Mesendoderm (in vitro differentiated cells): ENCODE data around the gene DDC.

Experiments
- DNase-seq: peaks from one replicate; pipeline ENCODE4 v3.0.0; 2013
- H2AK5ac ChIP-seq: 2 replicates; pipeline ENCODE4 v1.6.1; 2013; ENCODE audit warnings: low read length, inconsistent platforms
- H2BK120ac ChIP-seq: 2 replicates; pipeline ENCODE4 v1.6.1; 2013; ENCODE audit warnings: low read depth, mild to moderate bottlenecking, low read length, moderate library complexity, mixed read lengths
- H2BK15ac ChIP-seq: replicated peaks from 2 replicates; pipeline ENCODE4 v1.6.1; 2013; ENCODE audit warnings: low read depth, mild to moderate bottlenecking, moderate library complexity
- H2BK5ac ChIP-seq: 2 replicates; pipeline ENCODE4 v1.6.1; 2013; ENCODE audit warnings: low read length, inconsistent platforms
- H3K18ac ChIP-seq: 2 replicates; pipeline ENCODE4 v1.6.1; 2013; ENCODE audit warnings: mild to moderate bottlenecking, low read length, mixed read lengths
- H3K23ac ChIP-seq: one replicate; pipeline ENCODE4 v1.6.1; 2013; ENCODE audit warnings: low read length
- H3K27ac ChIP-seq: 2 replicates; pipeline ENCODE4 v1.5.1; 2013; ENCODE audit warnings: low read depth, mild to moderate bottlenecking, inconsistent platforms, low read length, moderate library complexity
- H3K27me3 ChIP-seq: 2 replicates; pipeline ENCODE4 v1.6.1; 2013; ENCODE audit warnings: low read length, control low read depth, mild to moderate bottlenecking, inconsistent platforms; ENCODE audit not compliant: insufficient read depth, poor library complexity
- H3K36me3 ChIP-seq: 2 replicates; pipeline ENCODE4 v1.6.1; 2013; ENCODE audit warnings: low read length, inconsistent platforms; ENCODE audit not compliant: control insufficient read depth, insufficient read depth
- H3K4ac ChIP-seq: one replicate; pipeline ENCODE4 v1.6.1; 2013; ENCODE audit warnings: low read depth, mild to moderate bottlenecking, low read length, moderate library complexity
- H3K4me1 ChIP-seq: 2 replicates; pipeline ENCODE4 v1.6.1; 2013; ENCODE audit warnings: low read depth, low read length, inconsistent platforms; ENCODE audit not compliant: control insufficient read depth
- H3K4me2 ChIP-seq: 2 replicates; pipeline ENCODE4 v1.6.1; 2013; ENCODE audit warnings: low read length
- H3K4me3 ChIP-seq: 2 replicates; pipeline ENCODE4 v1.5.1; 2013; ENCODE audit warnings: mild to moderate bottlenecking, low read length
- H3K56ac ChIP-seq: one replicate; pipeline ENCODE4 v1.6.1; 2013; ENCODE audit warnings: low read length
- H3K79me1 ChIP-seq: 2 replicates; pipeline ENCODE4 v1.6.1; 2013; ENCODE audit warnings: low read length, inconsistent platforms
- H3K79me2 ChIP-seq: 2 replicates; pipeline ENCODE4 v1.6.1; 2013; ENCODE audit warnings: mild to moderate bottlenecking, low read length; ENCODE audit not compliant: control insufficient read depth, insufficient read depth
- H3K9ac ChIP-seq: 2 replicates; pipeline ENCODE4 v1.6.1; 2013; ENCODE audit warnings: low read length, inconsistent platforms
- H4K5ac ChIP-seq: one replicate; pipeline ENCODE4 v1.6.1; 2013; ENCODE audit warnings: low read length
- H4K8ac ChIP-seq: one replicate; pipeline ENCODE4 v1.6.1; 2013; ENCODE audit warnings: low read depth, mild to moderate bottlenecking, control low read depth, low read length, moderate library complexity
- WGBS: extraction: QIAGEN DNeasy Blood & Tissue Kit; methylation state at CpG from one replicate; pipeline ENCODE4 v1.1.7; 2013; ENCODE audit warnings: low lambda C conversion rate, missing lambda C conversion rate; ENCODE audit not compliant: insufficient coverage; ENCODE audit errors: extremely low coverage; 5-methylcytosine and 5-hydroxymethylcytosine counted together

The DDC gene

DNA sequence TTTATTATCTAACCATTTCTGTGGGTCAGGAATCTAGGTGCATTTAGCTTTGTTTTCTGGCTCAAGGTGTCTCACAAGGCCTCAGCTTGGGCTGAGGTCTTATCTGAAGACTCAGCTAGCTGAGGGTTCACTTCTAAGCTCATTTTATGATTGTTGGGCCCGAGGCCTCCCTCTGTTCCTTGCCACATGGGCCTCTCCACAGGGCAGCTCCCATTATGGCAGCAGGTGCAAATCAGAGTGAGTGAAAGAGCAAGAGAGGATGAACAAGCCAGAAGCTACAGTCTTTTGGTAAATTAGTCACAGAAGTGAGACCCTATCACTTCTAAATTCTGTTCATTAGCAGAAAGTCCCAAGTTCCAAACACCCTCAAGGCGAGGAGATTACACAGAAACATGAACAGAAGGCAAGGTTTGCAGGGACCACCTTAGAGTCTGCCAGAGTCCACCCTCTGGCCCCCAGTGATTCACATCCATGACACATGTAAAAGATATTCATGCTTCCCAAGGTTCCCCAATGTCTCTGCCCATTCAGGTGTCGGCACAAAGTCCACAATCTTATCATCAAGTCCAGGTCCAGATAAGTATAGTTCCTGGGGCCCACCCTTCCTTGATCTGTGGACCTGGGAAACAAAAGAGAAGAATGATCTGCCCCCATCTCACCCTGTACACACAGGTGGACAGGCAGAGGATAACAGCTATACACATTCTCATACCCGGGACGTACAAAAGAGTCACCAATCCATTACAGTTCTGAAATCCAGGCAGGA, 138.7 kb downstream of the DDC start:
- no peak overlapping the region for H4K5ac ChIP-seq
- H3K4ac ChIP-seq = no peak overlapping the region
- no peak overlapping the region for H3K4me3 ChIP-seq
- H2BK15ac ChIP-seq = no peak overlapping the region
- H3K4me1 ChIP-seq = no peaks in the 10 kb centered on the region
- no peak overlapping the region for H3K18ac ChIP-seq
- H3K9ac ChIP-seq = no peak overlapping the region
- no peaks in the 10 kb centered on the region for H3K79me2 ChIP-seq
- H2BK120ac ChIP-seq = no peak overlapping the region
- H3K79me1 ChIP-seq = no peaks in the 10 kb centered on the region
- no peaks in the 10 kb centered on the region for H3K36me3 ChIP-seq
- no peak overlapping the region for H2AK5ac ChIP-seq
- H3K4me2 ChIP-seq = no peak overlapping the region
- no peak overlapping the region for H3K23ac ChIP-seq
- no peak overlapping the region for H2BK5ac ChIP-seq
- H3K27ac ChIP-seq = no peak overlapping the region
- H3K27me3 ChIP-seq = no peaks in the 10 kb centered on the region
- H4K8ac ChIP-seq = no peak overlapping the region
- WGBS = no CpG with 5 or more reads among the region's 5 CpGs
- no peak for DNase-seq
- H3K56ac ChIP-seq = no peak overlapping the region

DNA sequence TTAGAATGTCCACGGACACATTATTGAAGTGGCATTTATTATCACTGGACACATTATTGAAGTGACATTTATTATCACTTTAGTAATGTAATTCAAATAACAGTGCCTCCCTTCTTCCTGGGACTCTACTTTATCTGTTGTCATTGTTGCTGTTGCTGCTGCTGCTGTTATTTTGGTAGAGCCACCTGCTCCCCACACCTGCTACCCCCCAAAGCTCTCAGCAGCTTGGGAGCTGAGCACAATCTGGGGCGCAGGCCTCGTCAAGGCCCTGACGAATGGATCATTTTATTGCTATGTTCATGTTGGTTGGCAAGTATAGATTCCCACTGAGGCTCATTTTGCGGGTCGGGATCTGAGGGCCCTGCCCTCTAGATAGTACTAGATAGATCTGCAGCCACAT, 139.9 kb downstream of the DDC start:
- Histone ChIP-seq H3K4me2 (no peak overlapping the region), H3K23ac (no peak overlapping the region), H3K4ac (no peak overlapping the region), H3K27me3 (no peaks in the 10 kb centered on the region), H3K4me1 (no peaks in the 10 kb centered on the region), H2BK120ac (no peak overlapping the region), H2AK5ac (no peak overlapping the region), H3K9ac (no peak overlapping the region), H3K4me3 (no peak overlapping the region), H4K8ac (no peak overlapping the region), H3K56ac (no peak overlapping the region), H3K27ac (no peak overlapping the region), H2BK5ac (no peak overlapping the region), H3K36me3 (no peaks in the 10 kb centered on the region), H3K18ac (no peak overlapping the region), H2BK15ac (no peak overlapping the region), H3K79me1 (no peaks in the 10 kb centered on the region), H3K79me2 (no peaks in the 10 kb centered on the region), H4K5ac (no peak overlapping the region)
- WGBS = no CpG with 5 or more reads among the region's 6 CpGs
- DNase-seq = no peak

GRCh38 chr7:50423860-50424259, 141.3 kb downstream of the DDC start:
- H3K79me1 ChIP-seq = no peaks in the 10 kb centered on the region
- H3K27ac ChIP-seq = no peak overlapping the region
- no CpG with 5 or more reads among the region's 4 CpGs for WGBS
- no peak overlapping the region for H3K4me2 ChIP-seq
- no peaks in the 10 kb centered on the region for H3K27me3 ChIP-seq
- H3K4ac ChIP-seq = no peak overlapping the region
- H3K18ac ChIP-seq = no peak overlapping the region
- no peak overlapping the region for H3K4me3 ChIP-seq
- no peaks in the 10 kb centered on the region for H3K36me3 ChIP-seq
- H4K5ac ChIP-seq = no peak overlapping the region
- H3K56ac ChIP-seq = no peak overlapping the region
- H3K9ac ChIP-seq = no peak overlapping the region
- no peaks in the 10 kb centered on the region for H3K4me1 ChIP-seq
- no peak overlapping the region for H2BK5ac ChIP-seq
- no peak for DNase-seq
- H4K8ac ChIP-seq = no peak overlapping the region
- H2BK15ac ChIP-seq = no peak overlapping the region
- H3K23ac ChIP-seq = no peak overlapping the region
- no peak overlapping the region for H2BK120ac ChIP-seq
- no peaks in the 10 kb centered on the region for H3K79me2 ChIP-seq
- H2AK5ac ChIP-seq = no peak overlapping the region

GRCh38 chr7:50422858-50423257, 142.3 kb downstream of the DDC start:
- Histone ChIP-seq H2BK15ac (no peak overlapping the region), H3K23ac (no peak overlapping the region), H3K4me1 (no peaks in the 10 kb centered on the region)

GRCh38 chr7:50421043-50421442, 144.2 kb downstream of the DDC start:
- Histone ChIP-seq H3K4ac (no peak overlapping the region), H3K36me3 (no peaks in the 10 kb centered on the region), H3K27me3 (no peaks in the 10 kb centered on the region), H3K23ac (no peak overlapping the region), H3K79me2 (no peaks in the 10 kb centered on the region), H3K4me1 (no peaks in the 10 kb centered on the region), H2BK5ac (no peak overlapping the region), H3K27ac (no peak overlapping the region), H3K18ac (no peak overlapping the region), H4K5ac (no peak overlapping the region), H3K4me2 (no peak overlapping the region), H3K4me3 (no peak overlapping the region), H2BK120ac (no peak overlapping the region), H2BK15ac (no peak overlapping the region), H3K9ac (no peak overlapping the region), H3K79me1 (no peaks in the 10 kb centered on the region), H3K56ac (no peak overlapping the region), H4K8ac (no peak overlapping the region), H2AK5ac (no peak overlapping the region)
- no peak for DNase-seq
- no CpG with 5 or more reads among the region's 3 CpGs for WGBS

More at GRCh38 chr7:50422858-50423257, 142.3 kb downstream of the DDC start:
- no peaks in the 10 kb centered on the region for H3K36me3 ChIP-seq
- no CpG with 5 or more reads among the region's 6 CpGs for WGBS
- no peak overlapping the region for H3K18ac ChIP-seq
- no peak overlapping the region for H3K4me2 ChIP-seq
- no peak overlapping the region for H3K56ac ChIP-seq
- no peaks in the 10 kb centered on the region for H3K79me2 ChIP-seq
- H2BK120ac ChIP-seq = no peak overlapping the region
- H3K9ac ChIP-seq = no peak overlapping the region
- H4K5ac ChIP-seq = no peak overlapping the region
- no peaks in the 10 kb centered on the region for H3K27me3 ChIP-seq
- H3K4me3 ChIP-seq = no peak overlapping the region
- no peak overlapping the region for H3K27ac ChIP-seq
- no peak overlapping the region for H4K8ac ChIP-seq
- no peak overlapping the region for H2AK5ac ChIP-seq
- no peak overlapping the region for H3K4ac ChIP-seq
- no peaks in the 10 kb centered on the region for H3K79me1 ChIP-seq
- H2BK5ac ChIP-seq = no peak overlapping the region
- no peak for DNase-seq
